ENCODE results near the gene RALB. TPM values are rescaled to one million over a fixed set of nuclear protein-coding genes. Genes with fewer than 3 reads are reported as not detected.

RALB gene
- total and polyA plus RNA-seq, 2 donors from 2014 or later, result 58.5 to 64.5 TPM

GRCh38 chr2:120204022-120204405 lies 48.6 kb upstream of the RALB start:
- Histone ChIP-seq H3K4me1 (ENCODE audit: control insufficient read depth in 2 of 3, insufficient read depth in 2 of 3, low read depth in 1 of 3, low read length in 3 of 3) (peaks cover 0 to 5% (median 3%) of the 10 kb centered on the region in 3 donors), H3K9ac (ENCODE audit: low read length in 3 of 3) (no peak overlapping the region), H3K36me3 (ENCODE audit: control insufficient read depth in 2 of 3, insufficient read depth in 3 of 3, low read length in 3 of 3) (no peaks in the 10 kb centered on the region), H3K4me3 (ENCODE audit: low read length in 3 of 3) (no peak overlapping the region), H3K9me3 (ENCODE audit: control insufficient read depth in 2 of 3, insufficient read depth in 1 of 3, low read length in 3 of 3) (no peaks in the 10 kb centered on the region), H3K27ac (ENCODE audit: low read depth in 2 of 2, low read length in 2 of 2) (no peak overlapping the region), H3K27me3 (ENCODE audit: control insufficient read depth, insufficient read depth, low read length) (no peaks in the 10 kb centered on the region)
- intact Hi-C loops (cut with DNase I), result no loop called here
- no peak for TF ChIP-seq CTCF (IDR thresholded peaks at IDR 0.05; ENCODE audit: borderline replicate concordance, extremely low read depth, insufficient read depth)
- FAIRE-seq, result no peak
- DNase-seq, result no peak

- Histone ChIP-seq H3K27ac (ENCODE audit: low read depth in 2 of 2, low read length in 2 of 2) (no peak overlapping the region), H3K27me3 (ENCODE audit: control insufficient read depth, insufficient read depth, low read length) (no peaks in the 10 kb centered on the region), H3K9me3 (ENCODE audit: control insufficient read depth in 2 of 3, insufficient read depth in 1 of 3, low read length in 3 of 3) (no peaks in the 10 kb centered on the region), H3K36me3 (ENCODE audit: control insufficient read depth in 2 of 3, insufficient read depth in 3 of 3, low read length in 3 of 3) (no peaks in the 10 kb centered on the region), H3K4me3 (ENCODE audit: low read length in 3 of 3) (no peak overlapping the region), H3K4me1 (ENCODE audit: control insufficient read depth in 2 of 3, insufficient read depth in 2 of 3, low read depth in 1 of 3, low read length in 3 of 3) (peaks cover 0 to 5% (median 3%) of the 10 kb centered on the region in 3 donors), H3K9ac (ENCODE audit: low read length in 3 of 3) (no peak overlapping the region)
- intact Hi-C loops (cut with DNase I), result no loop called here
- TF ChIP-seq CTCF (IDR thresholded peaks at IDR 0.05; ENCODE audit: borderline replicate concordance, extremely low read depth, insufficient read depth), result no peak
- FAIRE-seq (no peak), DNase-seq (no peak)
These were observed 48.2 kb upstream of the RALB start for GRCh38 chr2:120204417-120204816.

- H3K27ac ChIP-seq (ENCODE audit: low read depth in 2 of 2, low read length in 2 of 2), result no peak overlapping the region
- no peak overlapping the region for H3K9ac ChIP-seq (ENCODE audit: low read length in 3 of 3)
- FAIRE-seq, result no peak
- no peak for DNase-seq
- peaks cover 0 to 5% (median 3%) of the 10 kb centered on the region in 3 donors for H3K4me1 ChIP-seq (ENCODE audit: control insufficient read depth in 2 of 3, insufficient read depth in 2 of 3, low read depth in 1 of 3, low read length in 3 of 3)
- no peaks in the 10 kb centered on the region for H3K9me3 ChIP-seq (ENCODE audit: control insufficient read depth in 2 of 3, insufficient read depth in 1 of 3, low read length in 3 of 3)
- intact Hi-C loops (cut with DNase I), result no loop called here
- no peak overlapping the region for H3K4me3 ChIP-seq (ENCODE audit: low read length in 3 of 3)
- no peak for TF ChIP-seq CTCF (IDR thresholded peaks at IDR 0.05; ENCODE audit: borderline replicate concordance, extremely low read depth, insufficient read depth)
- no peaks in the 10 kb centered on the region for H3K36me3 ChIP-seq (ENCODE audit: control insufficient read depth in 2 of 3, insufficient read depth in 3 of 3, low read length in 3 of 3)
- no peaks in the 10 kb centered on the region for H3K27me3 ChIP-seq (ENCODE audit: control insufficient read depth, insufficient read depth, low read length)
These were observed 47.5 kb upstream of the RALB start for GRCh38 chr2:120204945-120205670.

Data from kidney (tissue), 14 donors.